GM18508 (cell line): ENCODE results near the gene GALNTL6.

Source experiments
- ATAC-seq: cut with Tn5 transposase; IDR thresholded peaks from one replicate; pipeline ENCODE4 v1.9.1; 2021; ENCODE audit warnings: moderate number of reproducible peaks; ENCODE audit not compliant: insufficient read depth, unreplicated experiment

GALNTL6 gene

GRCh38 chr4:171983935-171984805 lies 171.0 kb downstream of the GALNTL6 start:
- ATAC-seq = no peak

GRCh38 chr4:171985129-171985528 lies 171.9 kb downstream of the GALNTL6 start:
- no peak for ATAC-seq

GRCh38 chr4:171993247-171993646 lies 180.0 kb downstream of the GALNTL6 start:
- no peak for ATAC-seq

GRCh38 chr4:172007889-172008288 lies 194.7 kb downstream of the GALNTL6 start:
- no peak for ATAC-seq

GRCh38 chr4:172009446-172010230 lies 196.4 kb downstream of the GALNTL6 start:
- no peak for ATAC-seq

GRCh38 chr4:172011196-172011595 lies 198.0 kb downstream of the GALNTL6 start:
- ATAC-seq = no peak

GRCh38 chr4:172018358-172018757 lies 205.2 kb downstream of the GALNTL6 start:
- no peak for ATAC-seq

GRCh38 chr4:172035562-172035961 lies 222.4 kb downstream of the GALNTL6 start:
- no peak for ATAC-seq

GRCh38 chr4:172040766-172041165 lies 227.6 kb downstream of the GALNTL6 start:
- no peak for ATAC-seq

GRCh38 chr4:172042714-172043114 lies 229.5 kb downstream of the GALNTL6 start:
- ATAC-seq = no peak

GRCh38 chr4:172045981-172046380 lies 232.8 kb downstream of the GALNTL6 start:
- ATAC-seq = no peak

- no peak for ATAC-seq
Observed at GRCh38 chr4:172048666-172049065, 235.5 kb downstream of the GALNTL6 start.

GRCh38 chr4:172050911-172051310 lies 237.7 kb downstream of the GALNTL6 start:
- ATAC-seq = no peak

GRCh38 chr4:172055046-172055445 lies 241.8 kb downstream of the GALNTL6 start:
- peak; percentile 84 for ATAC-seq

- ATAC-seq = no peak
Observed at GRCh38 chr4:172055498-172055897, 242.3 kb downstream of the GALNTL6 start.

- no peak for ATAC-seq
Observed at GRCh38 chr4:172061204-172061603, 248.0 kb downstream of the GALNTL6 start.

GRCh38 chr4:172068506-172068905 lies 255.3 kb downstream of the GALNTL6 start:
- ATAC-seq = no peak

GRCh38 chr4:172073590-172073989 lies 260.4 kb downstream of the GALNTL6 start:
- ATAC-seq = no peak

- ATAC-seq = no peak
Observed at GRCh38 chr4:172083272-172083671, 270.1 kb downstream of the GALNTL6 start.

GRCh38 chr4:172088556-172088955 lies 275.4 kb downstream of the GALNTL6 start:
- no peak for ATAC-seq

GRCh38 chr4:172095161-172095560 lies 282.0 kb downstream of the GALNTL6 start:
- ATAC-seq = no peak
